Hepatocyte (in vitro differentiated cells): Measurements from ENCODE around the gene NRXN2.

ENCODE experiments used
- CTCF ChIP-seq: fragments of 200-600 bp; sonication (generic); IDR thresholded peaks from 2 replicates; pipeline ENCODE4 v1.5.1; 2016; ENCODE audit warnings: antibody characterized with exemption, mild to moderate bottlenecking; ENCODE audit not compliant: poor library complexity
- EZH2 ChIP-seq: fragments of 200-600 bp; sonication (generic); IDR thresholded peaks from 2 replicates; pipeline ENCODE4 v1.6.1; 2016; ENCODE audit warnings: antibody characterized with exemption, mild to moderate bottlenecking, borderline replicate concordance
- EZH2phosphoT487 ChIP-seq: fragments of 200-600 bp; sonication (generic); IDR thresholded peaks from one replicate; pipeline ENCODE4 v1.6.1; 2018; ENCODE audit warnings: antibody characterized with exemption, mild to moderate bottlenecking, low read depth, moderate library complexity; ENCODE audit not compliant: unreplicated experiment, severe bottlenecking

GRCh38 chr11:64637334-64638017 lies 85.5 kb downstream of the NRXN2 start:
- TF ChIP-seq CTCF (no peak), EZH2 (no peak), EZH2phosphoT487 (no peak)
